Amniotic stem cell (primary cell): ENCODE results near the gene NAXE.
A peak's percentile ranks its signal among the peaks of the same experiment; 100 is the strongest.
"Not testable (repeated sequence)": the region's sequence is repeated elsewhere in the genome, so short reads cannot be mapped to it uniquely, and the experiment has no call there.

ENCODE experiments used
- DNase-seq: peaks from one replicate; lab custom pipeline; 2025; lab: John Stamatoyannopoulos, UW

The NAXE gene

GRCh38 chr1:156591432-156592157 lies at the start of gene NAXE:
Gene NAXE (plus strand): TSS chr1:156591776. CDS start chr1:156591805, 29 bp downstream.
- peak; percentile 30 for DNase-seq

- no peak for DNase-seq
Measured at GRCh38 chr1:156543066-156543465, 48.5 kb upstream of the NAXE start.

DNA sequence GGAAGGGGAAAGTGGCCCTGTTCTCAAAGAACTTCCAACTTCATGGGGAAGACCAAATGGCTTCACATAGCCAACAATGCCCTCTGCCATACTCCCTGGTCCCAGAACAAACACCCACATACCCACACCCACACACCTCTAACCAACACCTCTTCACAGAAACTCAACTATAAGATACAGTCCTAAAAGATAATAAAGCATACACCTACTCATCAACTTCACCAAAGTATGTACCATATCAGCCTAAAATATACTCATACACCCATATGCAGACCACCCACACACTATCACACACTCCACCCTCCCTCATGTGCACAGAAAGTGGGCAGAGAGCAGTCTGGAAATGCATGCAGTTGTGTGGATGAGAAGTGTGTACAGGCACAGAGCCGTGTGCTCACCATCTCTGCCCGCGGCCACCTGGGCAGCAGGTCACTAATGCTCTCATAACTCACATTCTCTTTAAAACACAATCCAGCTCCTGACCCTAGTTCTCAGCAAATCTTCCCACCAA lies 46.9 kb upstream of the NAXE start:
- no peak for DNase-seq

DNA sequence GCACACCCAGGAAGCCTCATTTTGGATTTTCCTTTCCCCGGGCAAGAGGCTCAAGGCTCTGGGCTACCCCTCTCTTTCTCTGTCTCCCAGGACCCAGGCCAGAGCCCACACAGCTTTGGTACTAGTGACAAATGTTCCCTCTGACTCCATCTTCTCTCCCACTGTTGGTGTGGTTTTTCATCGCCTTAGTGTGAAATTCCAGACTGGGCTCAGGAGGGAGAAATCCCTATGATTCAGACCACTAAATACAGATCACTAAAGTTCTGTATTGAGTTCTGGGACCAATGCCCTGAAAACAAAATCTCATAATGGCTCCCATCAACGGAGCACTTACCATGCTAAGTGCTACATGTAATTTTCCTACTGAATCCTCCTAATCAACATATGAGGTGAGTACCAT lies 45.3 kb upstream of the NAXE start:
- no peak for DNase-seq

- no peak for DNase-seq
Measured at GRCh38 chr1:156547434-156547833, 44.1 kb upstream of the NAXE start.

- DNase-seq = no peak
Measured at GRCh38 chr1:156547982-156548381, 43.6 kb upstream of the NAXE start.

- no peak for DNase-seq
Measured at GRCh38 chr1:156549390-156549789, 42.2 kb upstream of the NAXE start.

DNA sequence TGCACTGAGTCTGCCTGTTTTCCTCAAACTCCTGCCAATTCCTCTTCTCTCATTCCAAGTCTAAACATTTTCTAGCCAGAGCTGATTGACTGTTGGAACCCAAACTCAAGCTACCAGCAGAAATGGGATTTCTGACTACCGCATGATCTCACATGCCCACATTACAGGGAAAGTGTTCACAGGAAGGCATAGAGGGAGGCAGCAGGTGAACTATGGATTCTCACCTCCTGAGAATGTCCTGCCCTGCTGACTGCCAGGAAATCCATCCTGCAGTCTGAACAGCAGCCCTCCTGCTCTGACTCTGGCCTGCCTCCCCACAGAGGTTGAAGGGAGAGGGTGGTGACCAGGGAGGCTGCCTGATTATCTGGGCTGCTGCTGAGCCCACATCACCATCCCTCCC lies 41.7 kb upstream of the NAXE start:
- DNase-seq = no peak

- no peak for DNase-seq
Measured at GRCh38 chr1:156550346-156550745, 41.2 kb upstream of the NAXE start.

DNA sequence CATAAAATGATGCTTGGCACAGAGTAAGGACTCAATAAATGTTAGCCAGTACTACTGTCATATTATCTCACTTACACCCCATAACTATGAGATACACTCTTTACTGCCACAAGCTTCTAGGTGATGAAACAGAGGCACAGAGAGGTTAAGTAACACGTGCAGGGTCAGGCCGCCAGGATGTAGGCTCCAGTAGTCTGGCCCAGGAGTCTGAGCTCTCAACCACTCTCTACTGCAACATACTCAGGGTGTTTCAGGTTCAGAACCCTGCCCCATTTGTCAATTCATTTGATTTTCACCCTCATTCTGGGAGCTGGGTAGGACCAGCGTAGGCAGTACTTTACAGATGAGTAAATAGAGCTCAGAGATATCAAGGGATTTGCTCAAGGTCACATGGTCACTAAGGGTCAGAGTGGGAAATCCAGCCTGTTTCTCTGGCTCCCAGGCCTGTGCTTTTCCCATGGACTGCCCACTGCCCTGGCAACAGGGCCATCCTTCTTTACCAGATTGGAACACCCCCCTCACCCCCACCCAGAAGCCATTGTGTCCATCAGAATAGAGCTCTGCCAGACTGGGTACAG lies 40.4 kb upstream of the NAXE start:
- no peak for DNase-seq

DNA sequence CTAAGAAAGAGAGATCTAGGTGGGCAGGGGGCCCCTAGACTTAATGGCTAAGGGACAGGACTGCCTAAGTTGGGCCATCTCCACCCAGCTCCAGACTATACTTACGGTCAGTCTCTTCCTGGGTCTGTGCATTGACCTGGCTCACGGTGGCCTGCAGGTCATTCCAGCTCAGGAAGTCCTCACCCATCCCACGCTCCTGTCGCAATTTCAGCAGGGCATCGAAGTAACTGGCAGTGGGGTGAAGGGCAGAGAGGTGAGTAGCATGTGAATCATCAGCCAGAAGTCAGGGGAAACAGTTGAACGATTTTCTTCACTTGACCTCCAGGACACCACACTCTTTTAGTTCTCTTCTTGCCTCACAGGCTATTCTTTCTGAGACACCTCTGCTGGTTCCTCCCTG lies 39.7 kb upstream of the NAXE start:
- DNase-seq = no peak

- no peak for DNase-seq
Measured at GRCh38 chr1:156552518-156552917, 39.1 kb upstream of the NAXE start.

DNA sequence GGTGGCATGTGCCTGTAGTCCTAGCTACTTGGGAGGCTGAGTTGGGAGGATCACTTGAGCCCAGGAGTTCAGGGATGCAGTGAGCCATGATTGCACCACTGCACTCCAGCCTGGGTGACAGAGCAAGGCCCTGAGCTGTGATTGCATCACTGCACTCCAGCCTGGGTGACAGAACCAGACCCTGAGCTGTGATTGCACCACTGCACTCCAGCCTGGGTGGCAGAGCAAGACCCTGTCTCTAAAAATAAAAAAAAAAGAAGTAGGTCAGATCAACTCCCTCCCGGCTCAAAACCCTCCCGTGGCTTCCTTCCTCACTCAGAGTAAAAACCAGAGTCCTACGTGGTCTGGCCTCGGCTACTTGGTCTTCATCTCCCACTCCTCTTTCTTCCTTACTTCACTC lies 38.6 kb upstream of the NAXE start:
- not testable (repeated sequence) for DNase-seq

- DNase-seq = no peak
Measured at GRCh38 chr1:156553860-156554485, 37.6 kb upstream of the NAXE start.

DNA sequence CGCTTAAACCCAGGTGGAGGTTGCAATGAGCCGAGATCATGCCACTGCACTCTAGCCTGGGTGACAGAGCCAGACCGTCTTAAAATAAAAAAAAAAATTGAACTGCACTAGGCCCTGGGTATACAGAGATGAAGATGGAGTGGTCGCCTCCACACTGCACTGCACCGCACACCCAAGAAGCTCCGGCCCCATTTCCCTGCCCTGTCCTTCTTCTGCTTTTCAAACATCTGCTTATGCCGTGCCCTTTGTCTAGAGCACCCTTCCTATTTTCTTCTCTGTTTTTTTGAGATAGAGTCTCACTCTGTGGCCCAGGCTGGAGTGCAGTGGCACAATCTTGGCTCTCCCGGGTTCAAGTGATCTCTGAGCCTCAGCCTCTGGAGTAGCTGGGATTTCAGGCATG lies 36.6 kb upstream of the NAXE start:
- no peak for DNase-seq

- DNase-seq = no peak
Measured at GRCh38 chr1:156555715-156556114, 35.9 kb upstream of the NAXE start.

- no peak for DNase-seq
Measured at GRCh38 chr1:156556354-156556753, 35.2 kb upstream of the NAXE start.

DNA sequence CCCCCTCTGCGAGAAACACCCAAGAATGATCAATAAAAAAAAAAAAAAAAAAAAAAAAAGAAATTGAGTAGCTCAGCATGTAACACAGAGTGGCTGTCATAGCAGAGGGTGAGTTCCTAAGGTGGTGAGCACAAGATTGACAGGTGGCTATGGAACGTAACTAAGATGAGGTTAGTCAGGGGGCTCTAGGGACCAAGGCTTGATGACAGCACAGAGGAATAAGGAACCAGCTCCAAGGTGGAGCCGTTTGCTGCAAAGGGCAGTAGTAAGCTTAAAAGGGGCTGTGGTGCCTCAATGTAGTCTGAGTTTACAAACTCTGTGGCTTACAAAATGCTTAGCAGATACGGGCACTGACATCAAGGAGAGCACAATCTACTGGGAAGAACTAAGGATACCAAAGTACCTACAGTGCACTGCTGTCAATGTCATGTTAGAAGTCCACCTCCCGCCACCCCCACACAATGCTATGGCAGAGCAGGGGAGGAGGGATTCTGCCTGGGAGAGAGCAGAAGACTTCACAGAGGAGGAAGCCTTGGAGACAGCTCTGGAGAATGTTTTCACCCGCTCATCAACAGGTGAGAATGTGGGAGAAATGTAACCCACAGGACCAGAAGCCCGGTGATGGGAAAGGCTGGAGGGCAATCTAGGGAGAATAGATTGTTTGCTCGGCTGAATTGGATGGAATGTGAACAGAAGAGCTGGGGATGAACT lies 32.3 kb upstream of the NAXE start:
- DNase-seq = no peak

GRCh38 chr1:156559797-156560385 lies 31.7 kb upstream of the NAXE start:
- no peak for DNase-seq

- no peak for DNase-seq
Measured at GRCh38 chr1:156560585-156561163, 30.9 kb upstream of the NAXE start.

- no peak for DNase-seq
Measured at GRCh38 chr1:156565519-156565918, 26.1 kb upstream of the NAXE start.

- DNase-seq = no peak
Measured at GRCh38 chr1:156566436-156566835, 25.1 kb upstream of the NAXE start.
